Measurements from ENCODE around the gene PARVG.

Gene PARVG

DNA sequence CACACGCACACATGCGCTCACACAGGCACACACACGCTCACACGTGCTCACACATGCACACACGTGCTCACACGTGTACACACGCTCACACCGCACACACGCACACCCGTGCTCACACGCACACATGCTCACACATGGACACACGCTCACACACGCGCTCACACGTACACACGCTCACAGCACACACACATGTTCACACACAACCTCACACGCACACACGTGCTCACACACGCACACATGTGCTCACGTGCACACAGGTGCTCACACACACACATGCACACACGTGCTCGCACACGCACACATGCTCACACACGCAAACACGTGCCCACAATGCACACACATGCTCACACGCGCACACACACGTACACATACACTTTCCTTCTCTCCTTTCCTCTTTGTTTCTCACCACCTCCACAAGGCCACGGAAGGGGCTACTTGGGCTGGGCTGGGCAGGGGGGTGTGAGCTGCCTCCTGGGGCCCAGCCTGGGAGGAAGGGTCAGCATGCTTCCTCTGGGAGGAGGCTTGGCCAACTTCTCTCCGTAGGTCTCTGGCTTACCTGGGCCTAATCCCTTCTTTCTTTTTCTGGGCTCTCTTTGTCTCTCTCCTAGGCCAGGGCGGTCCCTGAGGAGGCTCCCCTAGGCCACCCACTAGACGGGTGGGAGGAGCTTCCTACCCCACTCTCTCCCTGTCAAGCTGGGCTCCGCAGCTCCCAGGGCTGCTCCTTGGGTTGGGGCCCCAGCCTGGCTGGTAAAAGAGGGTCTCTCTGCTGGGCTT, 34.5 kb upstream of the PARVG start:
- no peak overlapping the region for H3K27ac ChIP-seq
- TF ChIP-seq, protein P1, sequence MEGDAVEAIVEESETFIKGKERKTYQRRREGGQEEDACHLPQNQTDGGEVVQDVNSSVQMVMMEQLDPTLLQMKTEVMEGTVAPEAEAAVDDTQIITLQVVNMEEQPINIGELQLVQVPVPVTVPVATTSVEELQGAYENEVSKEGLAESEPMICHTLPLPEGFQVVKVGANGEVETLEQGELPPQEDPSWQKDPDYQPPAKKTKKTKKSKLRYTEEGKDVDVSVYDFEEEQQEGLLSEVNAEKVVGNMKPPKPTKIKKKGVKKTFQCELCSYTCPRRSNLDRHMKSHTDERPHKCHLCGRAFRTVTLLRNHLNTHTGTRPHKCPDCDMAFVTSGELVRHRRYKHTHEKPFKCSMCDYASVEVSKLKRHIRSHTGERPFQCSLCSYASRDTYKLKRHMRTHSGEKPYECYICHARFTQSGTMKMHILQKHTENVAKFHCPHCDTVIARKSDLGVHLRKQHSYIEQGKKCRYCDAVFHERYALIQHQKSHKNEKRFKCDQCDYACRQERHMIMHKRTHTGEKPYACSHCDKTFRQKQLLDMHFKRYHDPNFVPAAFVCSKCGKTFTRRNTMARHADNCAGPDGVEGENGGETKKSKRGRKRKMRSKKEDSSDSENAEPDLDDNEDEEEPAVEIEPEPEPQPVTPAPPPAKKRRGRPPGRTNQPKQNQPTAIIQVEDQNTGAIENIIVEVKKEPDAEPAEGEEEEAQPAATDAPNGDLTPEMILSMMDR (IDR thresholded peaks at IDR 0.05; ENCODE audit: low read depth, low read length) = no peak
- no peak overlapping the region for H3K4me3 ChIP-seq (ENCODE audit: low read depth, low read length)
- H3K36me3 ChIP-seq = no peaks in the 10 kb centered on the region
- H3K27me3 ChIP-seq (ENCODE audit: insufficient read depth, low read depth, severe bottlenecking) = no peaks in the 10 kb centered on the region
- no peak for DNase-seq
- no peaks in the 10 kb centered on the region for H3K9me3 ChIP-seq (ENCODE audit: severe bottlenecking)

DNA sequence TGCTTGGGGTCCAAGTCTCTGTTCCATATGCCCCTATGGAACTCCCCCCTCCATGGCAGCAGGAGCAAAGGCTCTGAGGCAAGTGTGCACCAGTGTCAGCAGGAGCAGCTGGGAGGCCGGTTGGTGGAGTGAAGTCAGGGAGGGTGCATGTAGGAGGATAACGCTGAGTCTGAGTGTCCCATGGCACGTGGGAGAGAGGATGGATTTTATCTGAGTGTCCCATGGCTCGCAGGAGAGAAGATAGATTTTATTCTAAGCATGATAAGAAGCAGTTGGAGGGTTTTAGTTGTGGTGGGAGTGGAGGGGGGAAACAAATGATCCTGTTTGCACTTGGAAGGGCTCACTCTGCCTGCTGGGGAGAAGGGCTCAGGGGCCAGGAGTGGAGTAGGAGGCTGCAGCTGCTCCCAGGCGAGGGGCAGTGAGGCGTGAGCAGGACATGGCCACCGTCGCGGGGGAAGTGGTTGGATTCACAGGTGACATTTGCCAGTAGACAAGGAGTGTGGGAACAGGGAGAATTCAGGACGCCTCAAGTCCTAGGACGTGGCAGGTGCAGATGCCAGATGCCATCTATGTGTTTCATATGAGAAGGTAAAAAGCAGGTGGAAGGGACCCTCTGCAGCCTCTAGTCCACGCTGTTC, 33.6 kb upstream of the PARVG start:
- Histone ChIP-seq H3K36me3 (no peaks in the 10 kb centered on the region), H3K4me3 (ENCODE audit: low read depth, low read length) (no peak overlapping the region), H3K27ac (no peak overlapping the region), H3K27me3 (ENCODE audit: insufficient read depth, low read depth, severe bottlenecking) (no peaks in the 10 kb centered on the region), H3K9me3 (ENCODE audit: severe bottlenecking) (no peaks in the 10 kb centered on the region)
- DNase-seq = no peak
- TF ChIP-seq, protein P1 (IDR thresholded peaks at IDR 0.05; ENCODE audit: low read depth, low read length) = no peak

DNA sequence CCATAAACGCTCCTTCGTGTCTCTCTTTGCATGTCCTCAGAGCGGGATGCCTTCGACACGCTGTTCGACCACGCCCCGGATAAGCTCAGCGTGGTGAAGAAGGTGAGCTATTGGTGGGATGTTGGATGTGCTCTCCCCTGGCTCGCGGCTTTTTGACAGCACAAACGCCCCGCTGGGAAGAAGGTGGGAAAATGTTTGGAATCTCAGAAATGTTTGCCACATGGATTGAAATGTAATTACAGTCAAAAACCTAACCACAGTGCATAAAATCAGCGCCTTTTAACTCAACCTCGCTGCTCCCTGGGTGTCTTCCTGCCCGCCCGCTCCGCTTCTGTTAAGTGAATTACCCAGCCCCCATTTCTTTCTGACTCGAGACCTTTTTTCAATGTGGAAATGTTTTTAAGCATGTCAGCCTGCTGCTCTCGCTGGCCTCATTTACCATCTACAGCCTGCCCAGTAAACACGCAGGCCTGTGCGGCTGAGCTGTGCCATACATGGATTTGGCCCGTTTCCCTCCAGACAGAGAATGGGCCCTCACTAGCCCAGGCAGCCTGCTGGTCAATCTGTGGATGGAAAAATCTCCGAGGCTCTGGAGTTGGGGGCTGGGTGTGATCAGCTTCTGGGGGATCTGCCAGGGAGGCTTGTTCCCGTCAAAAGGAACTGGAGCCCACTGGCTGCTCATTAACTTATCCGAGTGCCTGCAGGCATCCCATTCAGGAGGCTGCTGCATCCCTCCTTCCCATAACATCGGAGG, 32.7 kb upstream of the PARVG start:
- Histone ChIP-seq H3K27ac (no peak overlapping the region), H3K9me3 (ENCODE audit: severe bottlenecking) (no peaks in the 10 kb centered on the region), H3K36me3 (no peaks in the 10 kb centered on the region), H3K4me3 (ENCODE audit: low read depth, low read length) (no peak overlapping the region), H3K27me3 (ENCODE audit: insufficient read depth, low read depth, severe bottlenecking) (no peaks in the 10 kb centered on the region)
- TF ChIP-seq, protein P1 (IDR thresholded peaks at IDR 0.05; ENCODE audit: low read depth, low read length) = no peak
- no peak for DNase-seq

DNA sequence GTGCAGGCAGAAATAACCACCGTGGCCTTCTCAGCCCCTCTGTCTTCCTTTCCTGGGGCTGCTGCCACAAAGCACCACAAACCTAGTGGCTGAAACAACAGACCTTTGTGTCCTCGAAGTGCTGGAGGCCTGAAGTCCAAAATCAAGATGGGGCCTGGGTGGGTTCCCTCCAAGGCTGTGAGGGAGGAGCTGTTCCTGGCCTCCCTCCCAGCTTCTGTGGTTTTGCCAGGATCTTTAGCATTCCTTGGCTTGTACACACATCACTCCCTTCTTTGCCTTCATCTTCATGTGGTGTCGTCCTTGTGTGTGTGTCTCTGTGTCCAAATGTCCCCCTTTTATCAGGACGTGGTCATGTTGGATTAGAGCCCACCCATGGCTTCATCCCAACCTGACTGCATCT, 29.0 kb upstream of the PARVG start:
- Histone ChIP-seq H3K36me3 (no peaks in the 10 kb centered on the region), H3K4me3 (ENCODE audit: low read depth, low read length) (no peak overlapping the region), H3K9me3 (ENCODE audit: severe bottlenecking) (no peaks in the 10 kb centered on the region), H3K27me3 (ENCODE audit: insufficient read depth, low read depth, severe bottlenecking) (no peaks in the 10 kb centered on the region), H3K27ac (no peak overlapping the region)
- TF ChIP-seq, protein P1 (IDR thresholded peaks at IDR 0.05; ENCODE audit: low read depth, low read length) = no peak
- no peak for DNase-seq

DNA sequence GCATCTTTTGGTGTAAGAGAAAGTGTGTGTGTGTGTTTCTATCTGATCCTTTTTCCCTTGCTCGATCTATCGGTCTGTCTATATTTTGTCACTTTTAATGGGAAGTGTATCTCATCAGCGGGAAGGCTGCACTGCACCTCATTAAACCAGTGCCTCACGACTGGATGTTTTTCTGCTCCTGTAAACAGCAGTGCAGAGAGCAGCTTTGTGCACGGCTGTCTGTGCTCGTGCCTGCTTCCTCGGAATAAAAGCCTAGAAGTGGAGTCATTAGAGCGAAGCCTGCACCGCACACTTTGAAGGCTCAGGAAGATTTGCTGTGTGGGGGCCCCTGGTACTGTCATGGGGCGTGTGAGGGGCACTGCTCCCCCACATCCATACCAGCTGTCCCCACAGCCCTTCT, 27.0 kb upstream of the PARVG start:
- no peak overlapping the region for H3K27ac ChIP-seq
- no peaks in the 10 kb centered on the region for H3K9me3 ChIP-seq (ENCODE audit: severe bottlenecking)
- H3K27me3 ChIP-seq (ENCODE audit: insufficient read depth, low read depth, severe bottlenecking) = no peaks in the 10 kb centered on the region
- DNase-seq = no peak
- TF ChIP-seq, protein P1 (IDR thresholded peaks at IDR 0.05; ENCODE audit: low read depth, low read length) = no peak
- no peaks in the 10 kb centered on the region for H3K36me3 ChIP-seq
- H3K4me3 ChIP-seq (ENCODE audit: low read depth, low read length) = no peak overlapping the region
